Stomach (tissue), 9 donors: Measurements from ENCODE around the gene TXNDC2. TPM values are rescaled to one million over a fixed set of nuclear protein-coding genes. Genes with fewer than 3 reads are reported as not detected.

Source experiments
- DNase-seq, 2 donors: peaks; one replicate each; pipeline versions ENCODE4 v3.0.0 to v3.0.0-alpha.2; 2013 to 2019
- H3K27ac ChIP-seq, 5 donors: fragments of 200-600 bp in 4 of 5; sonication (generic) in 4 of 5; one replicate each; pipeline ENCODE4 v1.5.1; 2013 to 2019; ENCODE audit warnings: mild to moderate bottlenecking in 1 of 5, moderate library complexity in 1 of 5
- H3K27me3 ChIP-seq, 3 donors: fragments of 200-600 bp; sonication (generic); one replicate each; pipeline ENCODE4 v1.5.1; 2017 to 2019; ENCODE audit warnings: mixed run types in 1 of 3
- H3K36me3 ChIP-seq, 4 donors: fragments of 200-600 bp; sonication (generic); 1 replicate in 3 of 4; 2 replicates in 1 of 4; pipeline ENCODE4 v1.5.1; 2016 to 2019
- H3K4me1 ChIP-seq, 4 donors: fragments of 200-600 bp; sonication (generic); one replicate each; pipeline ENCODE4 v1.5.1; 2016 to 2019
- H3K4me3 ChIP-seq, 4 donors: fragments of 200-600 bp; sonication (generic) in 3 of 4; one replicate each; pipeline ENCODE4 v1.5.1; 2016 to 2019; ENCODE audit warnings: mild to moderate bottlenecking in 1 of 4
- H3K9me3 ChIP-seq, 4 donors: fragments of 200-600 bp; sonication (generic); one replicate each; pipeline ENCODE4 v1.5.1; 2016 to 2019
- CTCF ChIP-seq, 7 experiments: fragments of 450-650 bp in 4 of 7; fragments of 200-600 bp in 3 of 7; sonication (generic) in 3 of 7; IDR thresholded peaks; one replicate each; pipeline ENCODE4 v1.5.1; 2016 to 2019; ENCODE audit warnings: antibody characterized with exemption in 7 of 7, control low read depth in 2 of 7, mild to moderate bottlenecking in 1 of 7
- EP300 ChIP-seq: sonication (generic); formaldehyde crosslinking; IDR thresholded peaks from one replicate; pipeline ENCODE4 v1.6.1; 2017; ENCODE audit warnings: antibody characterized with exemption
- POLR2A ChIP-seq, 4 donors: fragments of 450-650 bp; IDR thresholded peaks; one replicate each; pipeline ENCODE4 v1.6.1; 2016; ENCODE audit warnings: antibody characterized with exemption in 4 of 4, control low read depth in 2 of 4, mild to moderate bottlenecking in 1 of 4, moderate library complexity in 1 of 4
- POLR2AphosphoS5 ChIP-seq, 3 donors: sonication (generic); formaldehyde crosslinking; IDR thresholded peaks; one replicate each; pipeline ENCODE4 v1.6.1; 2016; ENCODE audit warnings: antibody characterized with exemption in 3 of 3
- WGBS, 5 donors: extraction: QIAGEN DNeasy Blood & Tissue Kit in 3 of 5; methylation state at CpG; one replicate each; pipeline versions ENCODE4 v1.1.5 to v1.1.7; 2013 to 2018; 5-methylcytosine and 5-hydroxymethylcytosine counted together
- intact Hi-C: fragments of 100-400 bp; cut with DNase I; formaldehyde crosslinking; loops from one replicate; pipeline ENCODE4 v1.15.1; 2023; ENCODE audit warnings: low total_unique reads
- polyA plus RNA-seq, 3 donors: library from polyadenylated mRNA; stranded (reverse); fragments of 200-250 nt; gene quantifications; one replicate each; pipeline ENCODE4 v1.2.3, GENCODE V29; 2013
- total RNA-seq, 5 donors: library from RNA; depleted of rRNA; stranded (reverse); fragments of >200 nt; gene quantifications; one replicate each; pipeline versions ENCODE4 v1.1.0 to v1.2.3, GENCODE V29; 2014 to 2016
- donor health status: healthy with polysubstance abuse.
- donor health status: Bipolar disorder and iron deficiency.
- donor health status: healthy.

TXNDC2 gene
- total and polyA plus RNA-seq, 8 donors = 0.18 TPM; not detected in 7

GRCh38 chr18:9874728-9875127 is 11.0 kb upstream of the TXNDC2 start:
- Histone ChIP-seq H3K4me1 (peaks cover 8 to 28% (median 17%) of the 10 kb centered on the region in 4 donors), H3K4me3 (no peak overlapping the region), H3K36me3 (no peaks in the 10 kb centered on the region), H3K27me3 (no peaks in the 10 kb centered on the region), H3K9me3 (no peaks in the 10 kb centered on the region), H3K27ac (no peak overlapping the region)
- intact Hi-C loops = no loop called here
- WGBS, 5 donors = 84 to 100% (median 93%) methylated on average over 1 of the region's 1 CpG
- no peak for TF ChIP-seq EP300
- TF ChIP-seq POLR2A (IDR thresholded peaks at IDR 0.05) = no peak
- TF ChIP-seq CTCF (IDR thresholded peaks at IDR 0.05) = no peak
- TF ChIP-seq POLR2AphosphoS5 (IDR thresholded peaks at IDR 0.05) = no peak
- no peak for DNase-seq

GRCh38 chr18:9876212-9876866 is 9.4 kb upstream of the TXNDC2 start:
- peak overlapping the region in 4 of 5 donors; percentile 63 to 85 (median 72) for H3K27ac ChIP-seq

GRCh38 chr18:9876867-9877654 is 8.7 kb upstream of the TXNDC2 start:
- no peaks in the 10 kb centered on the region for H3K36me3 ChIP-seq
- no peaks in the 10 kb centered on the region for H3K27me3 ChIP-seq
- peak in 1 of 2 donors; percentile 93 for DNase-seq
- 14 to 28% (median 18%) methylated on average over 9 of the region's 9 CpGs for WGBS, 5 donors
- peak overlapping the region; percentile 63 to 85 (median 75) for H3K27ac ChIP-seq
- intact Hi-C loops = no loop called here
- TF ChIP-seq POLR2A (IDR thresholded peaks at IDR 0.05) = no peak
- peak in 2 of 3 donors; percentile 23 to 81 for TF ChIP-seq POLR2AphosphoS5 (IDR thresholded peaks at IDR 0.05)
- no peak for TF ChIP-seq EP300
- TF ChIP-seq CTCF (IDR thresholded peaks at IDR 0.05) = no peak
- peaks cover 0 to 17% (median 10%) of the 10 kb centered on the region in 4 donors for H3K4me1 ChIP-seq
- no peaks in the 10 kb centered on the region for H3K9me3 ChIP-seq
- H3K4me3 ChIP-seq = peak overlapping the region in 2 of 4 donors; percentile 2 to 12

More at GRCh38 chr18:9876212-9876866, 9.4 kb upstream of the TXNDC2 start:
- Histone ChIP-seq H3K4me3 (peak overlapping the region in 1 of 4 donors; percentile 12), H3K9me3 (no peaks in the 10 kb centered on the region), H3K27me3 (no peaks in the 10 kb centered on the region), H3K4me1 (peaks cover 0 to 17% (median 10%) of the 10 kb centered on the region in 4 donors), H3K36me3 (no peaks in the 10 kb centered on the region)
- DNase-seq = peak in 1 of 2 donors; percentile 22
- TF ChIP-seq CTCF (IDR thresholded peaks at IDR 0.05) = no peak
- TF ChIP-seq POLR2A (IDR thresholded peaks at IDR 0.05) = no peak
- no peak for TF ChIP-seq EP300
- no peak for TF ChIP-seq POLR2AphosphoS5 (IDR thresholded peaks at IDR 0.05)
- intact Hi-C loops = no loop called here
- WGBS, 5 donors = 53 to 76% (median 60%) methylated on average over 2 of the region's 2 CpGs

- intact Hi-C loops = no loop called here
- TF ChIP-seq EP300 (no peak), CTCF (IDR thresholded peaks at IDR 0.05) (no peak), POLR2AphosphoS5 (IDR thresholded peaks at IDR 0.05) (no peak), POLR2A (IDR thresholded peaks at IDR 0.05) (no peak)
- no peaks in the 10 kb centered on the region for H3K36me3 ChIP-seq
- no peaks in the 10 kb centered on the region for H3K9me3 ChIP-seq
- H3K27me3 ChIP-seq = no peaks in the 10 kb centered on the region
- H3K4me1 ChIP-seq = peaks cover 0 to 17% (median 10%) of the 10 kb centered on the region in 4 donors
- H3K27ac ChIP-seq = peak overlapping the region; percentile 63 to 85 (median 75)
- no peak for DNase-seq
- H3K4me3 ChIP-seq = no peak overlapping the region
Observed at GRCh38 chr18:9877655-9878014, 8.1 kb upstream of the TXNDC2 start.
